HepG2 (cell line): ENCODE data around the gene WNT7B.

ENCODE experiments used
- CTCF ChIP-seq: sonication (generic); formaldehyde crosslinking; IDR thresholded peaks from 2 replicates; pipeline ENCODE4 v1.5.0; 2020; ENCODE audit warnings: mild to moderate bottlenecking, missing genetic modification reagents, moderate library complexity
- FIP1L1 ChIP-seq: fragments of 200-400 bp; formaldehyde crosslinking; IDR thresholded peaks from 2 replicates; pipeline ENCODE4 v1.6.1; 2018; ENCODE audit warnings: low read depth, mild to moderate bottlenecking, low read length, moderate library complexity, borderline replicate concordance; ENCODE audit not compliant: insufficient read depth
- JUN ChIP-seq: sonication (generic); formaldehyde crosslinking; IDR thresholded peaks from 2 replicates; pipeline ENCODE4 v1.4.0; 2020; ENCODE audit warnings: mild to moderate bottlenecking, missing genetic modification reagents
- MXI1 ChIP-seq: IDR thresholded peaks from 3 replicates; pipeline ENCODE4 v1.6.1; 2012; ENCODE audit warnings: low read depth, low read length, inconsistent platforms, borderline replicate concordance
- NFYC ChIP-seq: IDR thresholded peaks from 2 replicates; pipeline ENCODE4 v1.6.1; 2016; ENCODE audit warnings: missing genetic modification reagents, missing compliant biosample characterization
- NPAS2 ChIP-seq: sonication (generic); formaldehyde crosslinking; IDR thresholded peaks from 2 replicates; pipeline ENCODE4 v1.8.0; 2022; ENCODE audit warnings: mild to moderate bottlenecking, missing genetic modification reagents, borderline replicate concordance
- POLR2AphosphoS5 ChIP-seq: IDR thresholded peaks from 2 replicates; pipeline ENCODE4 v1.6.1; 2012; ENCODE audit warnings: low read depth, low read length
- TFDP2 ChIP-seq: sonication (generic); formaldehyde crosslinking; IDR thresholded peaks from 2 replicates; pipeline ENCODE4 v1.4.0; 2020; ENCODE audit warnings: missing genetic modification reagents
- TP53 ChIP-seq: sonication (generic); formaldehyde crosslinking; conservative IDR thresholded peaks from 2 replicates; pipeline ENCODE4 v1.4.0; 2020; ENCODE audit warnings: missing genetic modification reagents
- YY1 ChIP-seq: IDR thresholded peaks from 2 replicates; pipeline ENCODE4 v1.6.1; 2011; ENCODE audit warnings: low read length, low read depth, moderate library complexity, mild to moderate bottlenecking; ENCODE audit not compliant: insufficient read depth, insufficient replicate concordance
- ZNF337 ChIP-seq: sonication (generic); formaldehyde crosslinking; IDR thresholded peaks from 2 replicates; pipeline ENCODE4 v1.5.1; 2020; ENCODE audit warnings: missing genetic modification reagents, low read depth, mild to moderate bottlenecking, borderline replicate concordance

- TF ChIP-seq POLR2AphosphoS5 (no peak), TFDP2 (no peak), NFYC (CRISPR knock-in tag) (no peak), NPAS2 (no peak), CTCF (CRISPR knock-in tag) (no peak), YY1 (no peak), JUN (no peak), FIP1L1 (no peak), ZNF337 (CRISPR knock-in tag) (no peak), TP53 (CRISPR knock-in tag) (no peak), MXI1 (no peak)
These were observed 47.3 kb upstream of the WNT7B start for GRCh38 chr22:46024136-46024840.
